ENCODE data around the gene WDPCP. TPM values are rescaled to one million over a fixed set of nuclear protein-coding genes. Genes with fewer than 3 reads are reported as not detected.

The WDPCP gene
- total and polyA plus RNA-seq, 2 donors from 2014 or later: 2.7 to 15.1 TPM

GRCh38 chr2:63555931-63556330 is 32.3 kb downstream of the WDPCP start:
- Histone ChIP-seq H3K9ac (ENCODE audit: low read length in 3 of 3) (no peak overlapping the region), H3K36me3 (ENCODE audit: control insufficient read depth in 2 of 3, insufficient read depth in 3 of 3, low read length in 3 of 3) (no peaks in the 10 kb centered on the region), H3K27me3 (ENCODE audit: control insufficient read depth, insufficient read depth, low read length) (no peaks in the 10 kb centered on the region), H3K4me1 (ENCODE audit: control insufficient read depth in 2 of 3, insufficient read depth in 2 of 3, low read depth in 1 of 3, low read length in 3 of 3) (no peaks in the 10 kb centered on the region), H3K27ac (ENCODE audit: low read depth in 2 of 2, low read length in 2 of 2) (no peak overlapping the region), H3K4me3 (ENCODE audit: low read length in 3 of 3) (no peak overlapping the region), H3K9me3 (ENCODE audit: control insufficient read depth in 2 of 3, insufficient read depth in 1 of 3, low read length in 3 of 3) (peaks cover 0 to 4% (median 0%) of the 10 kb centered on the region in 3 donors)
- no peak for DNase-seq
- no peak for TF ChIP-seq CTCF (IDR thresholded peaks at IDR 0.05; ENCODE audit: borderline replicate concordance, extremely low read depth, insufficient read depth)
- intact Hi-C loops (cut with DNase I): no loop called here
- FAIRE-seq: no peak

GRCh38 chr2:63555299-63555698 is 33.0 kb downstream of the WDPCP start:
- intact Hi-C loops (cut with DNase I): no loop called here
- Histone ChIP-seq H3K9ac (ENCODE audit: low read length in 3 of 3) (no peak overlapping the region), H3K27me3 (ENCODE audit: control insufficient read depth, insufficient read depth, low read length) (no peaks in the 10 kb centered on the region), H3K9me3 (ENCODE audit: control insufficient read depth in 2 of 3, insufficient read depth in 1 of 3, low read length in 3 of 3) (peaks cover 0 to 4% (median 0%) of the 10 kb centered on the region in 3 donors), H3K36me3 (ENCODE audit: control insufficient read depth in 2 of 3, insufficient read depth in 3 of 3, low read length in 3 of 3) (no peaks in the 10 kb centered on the region), H3K27ac (ENCODE audit: low read depth in 2 of 2, low read length in 2 of 2) (no peak overlapping the region), H3K4me1 (ENCODE audit: control insufficient read depth in 2 of 3, insufficient read depth in 2 of 3, low read depth in 1 of 3, low read length in 3 of 3) (no peaks in the 10 kb centered on the region), H3K4me3 (ENCODE audit: low read length in 3 of 3) (no peak overlapping the region)
- FAIRE-seq (no peak), DNase-seq (no peak)
- no peak for TF ChIP-seq CTCF (IDR thresholded peaks at IDR 0.05; ENCODE audit: borderline replicate concordance, extremely low read depth, insufficient read depth)

GRCh38 chr2:63553049-63553448 is 35.2 kb downstream of the WDPCP start:
- Histone ChIP-seq H3K4me1 (ENCODE audit: control insufficient read depth in 2 of 3, insufficient read depth in 2 of 3, low read depth in 1 of 3, low read length in 3 of 3) (no peaks in the 10 kb centered on the region), H3K27me3 (ENCODE audit: control insufficient read depth, insufficient read depth, low read length) (no peaks in the 10 kb centered on the region), H3K27ac (ENCODE audit: low read depth in 2 of 2, low read length in 2 of 2) (no peak overlapping the region), H3K4me3 (ENCODE audit: low read length in 3 of 3) (no peak overlapping the region), H3K9me3 (ENCODE audit: control insufficient read depth in 2 of 3, insufficient read depth in 1 of 3, low read length in 3 of 3) (peaks cover 0 to 4% (median 0%) of the 10 kb centered on the region in 3 donors), H3K9ac (ENCODE audit: low read length in 3 of 3) (no peak overlapping the region), H3K36me3 (ENCODE audit: control insufficient read depth in 2 of 3, insufficient read depth in 3 of 3, low read length in 3 of 3) (no peaks in the 10 kb centered on the region)
- intact Hi-C loops (cut with DNase I): no loop called here
- FAIRE-seq (no peak), DNase-seq (peak in 1 of 5 donors; percentile 1)
- no peak for TF ChIP-seq CTCF (IDR thresholded peaks at IDR 0.05; ENCODE audit: borderline replicate concordance, extremely low read depth, insufficient read depth)

GRCh38 chr2:63545023-63545422 is 43.3 kb downstream of the WDPCP start:
- H3K36me3 ChIP-seq (ENCODE audit: control insufficient read depth in 2 of 3, insufficient read depth in 3 of 3, low read length in 3 of 3): no peaks in the 10 kb centered on the region
- no peak overlapping the region for H3K4me3 ChIP-seq (ENCODE audit: low read length in 3 of 3)
- TF ChIP-seq CTCF (IDR thresholded peaks at IDR 0.05; ENCODE audit: borderline replicate concordance, extremely low read depth, insufficient read depth): no peak
- no peak overlapping the region for H3K27ac ChIP-seq (ENCODE audit: low read depth in 2 of 2, low read length in 2 of 2)
- DNase-seq (no peak), FAIRE-seq (no peak)
- no peaks in the 10 kb centered on the region for H3K9me3 ChIP-seq (ENCODE audit: control insufficient read depth in 2 of 3, insufficient read depth in 1 of 3, low read length in 3 of 3)
- H3K27me3 ChIP-seq (ENCODE audit: control insufficient read depth, insufficient read depth, low read length): no peaks in the 10 kb centered on the region
- no peak overlapping the region for H3K9ac ChIP-seq (ENCODE audit: low read length in 3 of 3)
- intact Hi-C loops (cut with DNase I): no loop called here
- no peaks in the 10 kb centered on the region for H3K4me1 ChIP-seq (ENCODE audit: control insufficient read depth in 2 of 3, insufficient read depth in 2 of 3, low read depth in 1 of 3, low read length in 3 of 3)
